ENCODE data around the gene MRTFA.
"Not testable (repeated sequence)": the region's sequence is repeated elsewhere in the genome, so short reads cannot be mapped to it uniquely, and the experiment has no call there.

GRCh38 chr22:40530391-40530790 is 106.1 kb downstream of the MRTFA start:
- TF ChIP-seq EZH2, EZH2phosphoT487 (IDR thresholded peaks at IDR 0.05): not testable (repeated sequence)
- TF ChIP-seq, protein P1, sequence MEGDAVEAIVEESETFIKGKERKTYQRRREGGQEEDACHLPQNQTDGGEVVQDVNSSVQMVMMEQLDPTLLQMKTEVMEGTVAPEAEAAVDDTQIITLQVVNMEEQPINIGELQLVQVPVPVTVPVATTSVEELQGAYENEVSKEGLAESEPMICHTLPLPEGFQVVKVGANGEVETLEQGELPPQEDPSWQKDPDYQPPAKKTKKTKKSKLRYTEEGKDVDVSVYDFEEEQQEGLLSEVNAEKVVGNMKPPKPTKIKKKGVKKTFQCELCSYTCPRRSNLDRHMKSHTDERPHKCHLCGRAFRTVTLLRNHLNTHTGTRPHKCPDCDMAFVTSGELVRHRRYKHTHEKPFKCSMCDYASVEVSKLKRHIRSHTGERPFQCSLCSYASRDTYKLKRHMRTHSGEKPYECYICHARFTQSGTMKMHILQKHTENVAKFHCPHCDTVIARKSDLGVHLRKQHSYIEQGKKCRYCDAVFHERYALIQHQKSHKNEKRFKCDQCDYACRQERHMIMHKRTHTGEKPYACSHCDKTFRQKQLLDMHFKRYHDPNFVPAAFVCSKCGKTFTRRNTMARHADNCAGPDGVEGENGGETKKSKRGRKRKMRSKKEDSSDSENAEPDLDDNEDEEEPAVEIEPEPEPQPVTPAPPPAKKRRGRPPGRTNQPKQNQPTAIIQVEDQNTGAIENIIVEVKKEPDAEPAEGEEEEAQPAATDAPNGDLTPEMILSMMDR (IDR thresholded peaks at IDR 0.05), result not testable (repeated sequence)
